HEK293 (cell line): ENCODE data around the gene ZBP1.

Experiments used
- CTCF ChIA-PET: fragments of 350-600 bp; formaldehyde crosslinking; extraction: SDS; loops from one replicate; lab custom pipeline; 2021; ENCODE audit warnings: antibody characterized with exemption; lab: Yijun Ruan, JAX
- POLR2A ChIA-PET: fragments of 300-600 bp; formaldehyde crosslinking; extraction: SDS; loops from one replicate; lab custom pipeline; 2020; ENCODE audit warnings: antibody characterized with exemption, inconsistent platforms; lab: Yijun Ruan, JAX
- H3K27ac ChIP-seq: fragments of 200-500 bp; sonication (Bioruptor generic); 2 replicates; pipeline ENCODE4 v1.5.1; 2014; ENCODE audit warnings: low read depth, low read length, control low read depth, inconsistent platforms; ENCODE audit errors: extremely low read depth
- H3K36me3 ChIP-seq, 2 experiments: fragments of 200-500 bp in 1 of 2; sonication (Bioruptor generic) in 1 of 2; 1 replicate in 1 of 2; 2 replicates in 1 of 2; pipeline ENCODE4 v1.5.1; 2014 to 2017; ENCODE audit warnings: inconsistent platforms in 2 of 2, low read length in 2 of 2; ENCODE audit not compliant: control insufficient read depth in 2 of 2, insufficient read depth in 1 of 2
- H3K4me1 ChIP-seq: fragments of 200-500 bp; sonication (Bioruptor generic); 2 replicates; pipeline ENCODE4 v1.5.1; 2014; ENCODE audit warnings: mild to moderate bottlenecking, low read length, inconsistent platforms; ENCODE audit not compliant: control insufficient read depth, insufficient read depth
- H3K4me3 ChIP-seq: 2 replicates; pipeline ENCODE4 v1.5.1; 2011; ENCODE audit warnings: low read depth, mild to moderate bottlenecking, control low read depth, low read length, moderate library complexity
- H3K9me3 ChIP-seq: fragments of 200-500 bp; sonication (Bioruptor generic); 2 replicates; pipeline ENCODE4 v1.5.1; 2014; ENCODE audit warnings: low read depth, low read length, inconsistent platforms; ENCODE audit not compliant: control insufficient read depth, insufficient read depth
- EGR2 ChIP-seq: fragments of 450-650 bp; formaldehyde crosslinking; IDR thresholded peaks from 2 replicates; pipeline ENCODE4 v1.5.1; 2016; ENCODE audit warnings: low read depth, missing biosample characterization, missing genetic modification characterization
- MEIS1 ChIP-seq: sonication (generic); formaldehyde crosslinking; IDR thresholded peaks from 2 replicates; pipeline ENCODE4 v1.8.1; 2022; ENCODE audit warnings: missing genetic modification reagents, mild to moderate bottlenecking, borderline replicate concordance
- PRDM1 ChIP-seq: fragments of 450-650 bp; formaldehyde crosslinking; IDR thresholded peaks from 2 replicates; pipeline ENCODE4; 2016; ENCODE audit warnings: missing biosample characterization, missing genetic modification characterization
- TCF7L2 ChIP-seq: IDR thresholded peaks from 2 replicates; pipeline ENCODE4 v1.6.1; 2011; ENCODE audit warnings: low read depth, mild to moderate bottlenecking, inconsistent platforms, low read length, moderate library complexity, borderline replicate concordance
- ZBTB8A ChIP-seq: fragments of 450-650 bp; formaldehyde crosslinking; IDR thresholded peaks from 2 replicates; pipeline ENCODE4 v1.5.1; 2016; ENCODE audit warnings: missing biosample characterization, missing genetic modification characterization
- ZFHX2 ChIP-seq: fragments of 450-650 bp; formaldehyde crosslinking; conservative IDR thresholded peaks from 2 replicates; pipeline ENCODE4 v1.5.1; 2016; ENCODE audit warnings: missing biosample characterization, missing genetic modification characterization
- ZFP41 ChIP-seq: fragments of 450-650 bp; formaldehyde crosslinking; IDR thresholded peaks from 2 replicates; pipeline ENCODE4 v1.5.1; 2016; ENCODE audit warnings: missing biosample characterization, missing genetic modification characterization, borderline replicate concordance
- ZNF138 ChIP-seq: fragments of 450-650 bp; formaldehyde crosslinking; IDR thresholded peaks from 2 replicates; pipeline ENCODE4 v1.5.1; 2016; ENCODE audit warnings: missing biosample characterization, missing genetic modification characterization, borderline replicate concordance
- ZNF324 ChIP-seq: fragments of 450-650 bp; formaldehyde crosslinking; IDR thresholded peaks from 2 replicates; pipeline ENCODE4 v1.5.1; 2016; ENCODE audit warnings: missing biosample characterization, missing genetic modification characterization
- ZNF341 ChIP-seq: fragments of 450-650 bp; formaldehyde crosslinking; IDR thresholded peaks from 2 replicates; pipeline ENCODE4; 2016; ENCODE audit warnings: low read depth, missing biosample characterization, missing genetic modification characterization
- ZNF37A ChIP-seq: fragments of 450-650 bp; IDR thresholded peaks from 2 replicates; pipeline ENCODE4 v1.5.1; 2018; ENCODE audit warnings: missing biosample characterization, missing genetic modification characterization
- ZNF514 ChIP-seq: fragments of 450-650 bp; formaldehyde crosslinking; IDR thresholded peaks from 2 replicates; pipeline ENCODE4 v1.5.1; 2016; ENCODE audit warnings: missing biosample characterization, missing genetic modification characterization
- ZNF555 ChIP-seq: fragments of 450-650 bp; formaldehyde crosslinking; conservative IDR thresholded peaks from 2 replicates; pipeline ENCODE4 v1.5.1; 2017; ENCODE audit warnings: missing biosample characterization, mild to moderate bottlenecking, missing genetic modification characterization, inconsistent platforms
- ZNF596 ChIP-seq: fragments of 450-650 bp; IDR thresholded peaks from 2 replicates; pipeline ENCODE4 v1.5.0; 2018; ENCODE audit warnings: missing biosample characterization, mild to moderate bottlenecking, missing genetic modification characterization, moderate library complexity
- ZNF626 ChIP-seq: fragments of 450-650 bp; sonication (Bioruptor Pico); formaldehyde crosslinking; IDR thresholded peaks from 2 replicates; pipeline ENCODE4 v1.5.1; 2018; ENCODE audit warnings: missing biosample characterization, missing genetic modification characterization, inconsistent platforms
- ZNF677 ChIP-seq: fragments of 450-650 bp; IDR thresholded peaks from 2 replicates; pipeline ENCODE4 v1.5.0; 2018; ENCODE audit warnings: missing biosample characterization, mild to moderate bottlenecking, missing genetic modification characterization, moderate library complexity
- ZNF792 ChIP-seq: fragments of 450-650 bp; formaldehyde crosslinking; IDR thresholded peaks from 2 replicates; pipeline ENCODE4 v1.5.1; 2016; ENCODE audit warnings: missing biosample characterization, missing genetic modification characterization
- ZNF837 ChIP-seq: fragments of 450-650 bp; formaldehyde crosslinking; IDR thresholded peaks from 2 replicates; pipeline ENCODE4 v1.5.1; 2016; ENCODE audit warnings: missing biosample characterization, missing genetic modification characterization
- ZSCAN30 ChIP-seq: fragments of 450-650 bp; IDR thresholded peaks from 2 replicates; pipeline ENCODE4 v1.5.1; 2018; ENCODE audit warnings: missing biosample characterization, mild to moderate bottlenecking, missing genetic modification characterization, moderate library complexity
- TF ChIP-seq, protein P1 (sequence below): fragments of 450-650 bp; formaldehyde crosslinking; IDR thresholded peaks from 2 replicates; pipeline ENCODE4 v1.5.1; 2016; ENCODE audit warnings: missing biosample characterization, missing genetic modification characterization
- TF ChIP-seq, protein P2 (sequence below): fragments of 450-650 bp; formaldehyde crosslinking; IDR thresholded peaks from 2 replicates; pipeline ENCODE4; 2016; ENCODE audit warnings: missing biosample characterization, missing genetic modification characterization
- TF ChIP-seq, protein P3 (sequence below): fragments of 450-650 bp; formaldehyde crosslinking; IDR thresholded peaks from 2 replicates; pipeline ENCODE4 v1.5.1; 2016; ENCODE audit warnings: missing biosample characterization, missing genetic modification characterization, low read depth
- TF ChIP-seq, protein P4 (sequence below): fragments of 450-650 bp; formaldehyde crosslinking; IDR thresholded peaks from 2 replicates; pipeline ENCODE4 v1.5.1; 2017; ENCODE audit warnings: missing biosample characterization, missing genetic modification characterization
- TF ChIP-seq, protein P5 (sequence below): fragments of 450-650 bp; formaldehyde crosslinking; IDR thresholded peaks from 2 replicates; pipeline ENCODE4 v1.5.1; 2016; ENCODE audit warnings: missing biosample characterization, missing genetic modification characterization

ZBP1 gene

DNA sequence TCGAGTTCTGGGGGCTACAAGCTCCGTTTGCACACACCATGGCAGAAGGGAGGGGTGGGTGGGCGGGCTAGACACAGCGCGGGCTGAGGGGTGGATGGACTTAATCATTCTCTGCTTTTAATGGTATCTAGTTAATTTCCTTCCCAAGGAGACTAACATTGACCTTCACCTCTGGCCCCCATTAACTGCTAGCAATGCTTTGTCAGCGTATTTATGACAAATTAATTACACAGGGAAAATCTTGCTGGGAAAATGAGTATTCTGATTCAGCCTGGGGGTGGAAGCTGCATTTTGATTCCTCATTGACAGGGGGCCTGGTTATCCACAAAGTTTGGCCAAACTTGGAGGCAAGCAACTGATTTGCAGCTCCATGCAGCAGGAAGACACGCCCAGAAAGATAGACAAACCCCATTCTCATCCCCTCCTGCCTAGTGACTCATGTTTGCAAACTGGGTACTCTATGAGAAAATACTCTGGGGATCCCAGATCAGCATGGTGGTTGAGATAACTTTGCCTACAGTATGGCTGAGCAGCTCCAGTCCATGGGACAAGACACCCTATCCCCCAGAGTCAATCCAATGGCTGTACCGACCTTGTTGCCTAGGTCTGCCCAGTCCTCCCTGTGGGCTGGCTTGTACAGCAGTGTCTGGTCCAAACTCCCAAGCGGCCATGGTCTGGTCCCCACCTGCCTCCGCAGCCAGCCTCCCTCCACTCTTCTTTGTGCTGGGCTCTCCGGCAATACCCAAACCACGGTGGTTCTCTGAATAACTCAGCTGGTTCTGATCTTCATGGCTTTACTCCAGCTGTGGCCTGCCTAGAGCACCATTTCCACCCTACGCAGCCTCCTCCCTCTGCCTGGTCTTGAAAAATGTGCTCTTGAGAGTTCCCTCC lies 19.7 kb downstream of the ZBP1 start:
- H3K27ac ChIP-seq = no peak overlapping the region
- H3K9me3 ChIP-seq = no peaks in the 10 kb centered on the region
- POLR2A ChIA-PET = no interaction called here
- H3K4me1 ChIP-seq = no peaks in the 10 kb centered on the region
- no peak for TF ChIP-seq ZNF837
- TF ChIP-seq ZNF138 (tag by site-specific recombination) = no peak
- TF ChIP-seq, protein P1, sequence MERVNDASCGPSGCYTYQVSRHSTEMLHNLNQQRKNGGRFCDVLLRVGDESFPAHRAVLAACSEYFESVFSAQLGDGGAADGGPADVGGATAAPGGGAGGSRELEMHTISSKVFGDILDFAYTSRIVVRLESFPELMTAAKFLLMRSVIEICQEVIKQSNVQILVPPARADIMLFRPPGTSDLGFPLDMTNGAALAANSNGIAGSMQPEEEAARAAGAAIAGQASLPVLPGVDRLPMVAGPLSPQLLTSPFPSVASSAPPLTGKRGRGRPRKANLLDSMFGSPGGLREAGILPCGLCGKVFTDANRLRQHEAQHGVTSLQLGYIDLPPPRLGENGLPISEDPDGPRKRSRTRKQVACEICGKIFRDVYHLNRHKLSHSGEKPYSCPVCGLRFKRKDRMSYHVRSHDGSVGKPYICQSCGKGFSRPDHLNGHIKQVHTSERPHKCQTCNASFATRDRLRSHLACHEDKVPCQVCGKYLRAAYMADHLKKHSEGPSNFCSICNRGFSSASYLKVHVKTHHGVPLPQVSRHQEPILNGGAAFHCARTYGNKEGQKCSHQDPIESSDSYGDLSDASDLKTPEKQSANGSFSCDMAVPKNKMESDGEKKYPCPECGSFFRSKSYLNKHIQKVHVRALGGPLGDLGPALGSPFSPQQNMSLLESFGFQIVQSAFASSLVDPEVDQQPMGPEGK (tag by site-specific recombination) = no peak
- no peak for TF ChIP-seq ZNF514 (tag by site-specific recombination)
- TF ChIP-seq PRDM1 = no peak
- TF ChIP-seq ZNF341 (tag by site-specific recombination) = no peak
- no peak for TF ChIP-seq TCF7L2
- TF ChIP-seq, protein P2, sequence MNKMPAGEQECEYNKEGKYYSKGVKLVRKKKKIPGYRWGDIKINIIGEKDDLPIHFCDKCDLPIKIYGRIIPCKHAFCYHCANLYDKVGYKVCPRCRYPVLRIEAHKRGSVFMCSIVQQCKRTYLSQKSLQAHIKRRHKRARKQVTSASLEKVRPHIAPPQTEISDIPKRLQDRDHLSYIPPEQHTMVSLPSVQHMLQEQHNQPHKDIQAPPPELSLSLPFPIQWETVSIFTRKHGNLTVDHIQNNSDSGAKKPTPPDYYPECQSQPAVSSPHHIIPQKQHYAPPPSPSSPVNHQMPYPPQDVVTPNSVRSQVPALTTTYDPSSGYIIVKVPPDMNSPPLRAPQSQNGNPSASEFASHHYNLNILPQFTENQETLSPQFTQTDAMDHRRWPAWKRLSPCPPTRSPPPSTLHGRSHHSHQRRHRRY (tag by site-specific recombination) = no peak
- TF ChIP-seq ZNF792 (tag by site-specific recombination) = no peak
- no peak for TF ChIP-seq ZNF324
- TF ChIP-seq ZNF37A (tag by site-specific recombination) = no peak
- no peak for TF ChIP-seq MEIS1 (CRISPR knock-in tag)
- TF ChIP-seq ZNF555 (tag by site-specific recombination) = no peak
- no peak overlapping the region for H3K4me3 ChIP-seq
- no peaks in the 10 kb centered on the region for H3K36me3 ChIP-seq
- CTCF ChIA-PET = interaction anchor here (0.7 to 7.1 kb wide), 4 partner anchors 22 to 608 kb away, joined by 3 to 94 read pairs (median 16); no protein-coding TSS in a partner anchor

DNA sequence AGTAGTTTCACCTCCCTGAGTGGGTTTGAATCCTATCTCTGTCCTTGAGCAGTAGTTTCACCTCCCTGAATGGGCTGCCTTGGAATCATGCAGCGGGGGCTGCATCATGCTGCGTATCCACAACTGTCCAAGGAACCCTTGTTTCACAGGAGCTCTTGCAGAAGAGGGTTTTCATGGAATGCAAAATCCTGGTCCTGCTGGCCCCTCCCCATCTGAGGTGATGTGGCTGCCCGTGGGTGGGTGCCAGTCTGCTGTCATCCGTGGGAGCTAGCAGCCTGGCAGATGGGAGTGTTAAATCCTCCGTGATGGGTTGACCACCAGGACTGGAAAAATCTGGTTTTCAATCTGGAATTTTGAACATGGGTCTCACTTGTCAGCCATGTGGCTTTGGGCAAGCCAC lies 21.7 kb downstream of the ZBP1 start:
- Histone ChIP-seq H3K4me3 (no peak overlapping the region), H3K4me1 (no peaks in the 10 kb centered on the region), H3K36me3 (no peaks in the 10 kb centered on the region)
- CTCF ChIA-PET = interaction anchor here (0.6 to 7.1 kb wide), 8 partner anchors 11 to 1886 kb away, joined by 3 to 94 read pairs (median 4); no protein-coding TSS in a partner anchor
- TF ChIP-seq EGR2 (tag by site-specific recombination) (0 out of 2 replicates have a peak, but pooled peaks have one; percentile 29), ZNF555 (tag by site-specific recombination) (no peak), ZFP41 (tag by site-specific recombination) (no peak), ZNF677 (tag by site-specific recombination) (no peak), ZNF596 (no peak), ZSCAN30 (tag by site-specific recombination) (no peak), ZFHX2 (tag by site-specific recombination) (peak; percentile 50), ZBTB8A (tag by site-specific recombination) (no peak), ZNF626 (no peak)
- TF ChIP-seq, protein P3, sequence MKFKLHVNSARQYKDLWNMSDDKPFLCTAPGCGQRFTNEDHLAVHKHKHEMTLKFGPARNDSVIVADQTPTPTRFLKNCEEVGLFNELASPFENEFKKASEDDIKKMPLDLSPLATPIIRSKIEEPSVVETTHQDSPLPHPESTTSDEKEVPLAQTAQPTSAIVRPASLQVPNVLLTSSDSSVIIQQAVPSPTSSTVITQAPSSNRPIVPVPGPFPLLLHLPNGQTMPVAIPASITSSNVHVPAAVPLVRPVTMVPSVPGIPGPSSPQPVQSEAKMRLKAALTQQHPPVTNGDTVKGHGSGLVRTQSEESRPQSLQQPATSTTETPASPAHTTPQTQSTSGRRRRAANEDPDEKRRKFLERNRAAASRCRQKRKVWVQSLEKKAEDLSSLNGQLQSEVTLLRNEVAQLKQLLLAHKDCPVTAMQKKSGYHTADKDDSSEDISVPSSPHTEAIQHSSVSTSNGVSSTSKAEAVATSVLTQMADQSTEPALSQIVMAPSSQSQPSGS (tag by site-specific recombination) = no peak
- TF ChIP-seq, protein P4, sequence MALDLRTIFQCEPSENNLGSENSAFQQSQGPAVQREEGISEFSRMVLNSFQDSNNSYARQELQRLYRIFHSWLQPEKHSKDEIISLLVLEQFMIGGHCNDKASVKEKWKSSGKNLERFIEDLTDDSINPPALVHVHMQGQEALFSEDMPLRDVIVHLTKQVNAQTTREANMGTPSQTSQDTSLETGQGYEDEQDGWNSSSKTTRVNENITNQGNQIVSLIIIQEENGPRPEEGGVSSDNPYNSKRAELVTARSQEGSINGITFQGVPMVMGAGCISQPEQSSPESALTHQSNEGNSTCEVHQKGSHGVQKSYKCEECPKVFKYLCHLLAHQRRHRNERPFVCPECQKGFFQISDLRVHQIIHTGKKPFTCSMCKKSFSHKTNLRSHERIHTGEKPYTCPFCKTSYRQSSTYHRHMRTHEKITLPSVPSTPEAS (tag by site-specific recombination) = no peak
- TF ChIP-seq, protein P5, sequence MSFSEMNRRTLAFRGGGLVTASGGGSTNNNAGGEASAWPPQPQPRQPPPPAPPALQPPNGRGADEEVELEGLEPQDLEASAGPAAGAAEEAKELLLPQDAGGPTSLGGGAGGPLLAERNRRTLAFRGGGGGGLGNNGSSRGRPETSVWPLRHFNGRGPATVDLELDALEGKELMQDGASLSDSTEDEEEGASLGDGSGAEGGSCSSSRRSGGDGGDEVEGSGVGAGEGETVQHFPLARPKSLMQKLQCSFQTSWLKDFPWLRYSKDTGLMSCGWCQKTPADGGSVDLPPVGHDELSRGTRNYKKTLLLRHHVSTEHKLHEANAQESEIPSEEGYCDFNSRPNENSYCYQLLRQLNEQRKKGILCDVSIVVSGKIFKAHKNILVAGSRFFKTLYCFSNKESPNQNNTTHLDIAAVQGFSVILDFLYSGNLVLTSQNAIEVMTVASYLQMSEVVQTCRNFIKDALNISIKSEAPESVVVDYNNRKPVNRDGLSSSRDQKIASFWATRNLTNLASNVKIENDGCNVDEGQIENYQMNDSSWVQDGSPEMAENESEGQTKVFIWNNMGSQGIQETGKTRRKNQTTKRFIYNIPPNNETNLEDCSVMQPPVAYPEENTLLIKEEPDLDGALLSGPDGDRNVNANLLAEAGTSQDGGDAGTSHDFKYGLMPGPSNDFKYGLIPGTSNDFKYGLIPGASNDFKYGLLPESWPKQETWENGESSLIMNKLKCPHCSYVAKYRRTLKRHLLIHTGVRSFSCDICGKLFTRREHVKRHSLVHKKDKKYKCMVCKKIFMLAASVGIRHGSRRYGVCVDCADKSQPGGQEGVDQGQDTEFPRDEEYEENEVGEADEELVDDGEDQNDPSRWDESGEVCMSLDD (tag by site-specific recombination) = no peak
- TF ChIP-seq, all 188 proteins: peak for 2
- POLR2A ChIA-PET = interaction anchor here (0.5 kb wide), 1 partner anchor 1221 kb away, joined by 3 read pairs; no protein-coding TSS in a partner anchor
- Histone ChIP-seq H3K27ac (no peak overlapping the region), H3K9me3 (no peaks in the 10 kb centered on the region)
